WTC11 (cell line): Measurements from ENCODE around the gene DCLK2. TPM values are rescaled to one million over a fixed set of nuclear protein-coding genes. Genes with fewer than 3 reads are reported as not detected.
A peak's percentile ranks its signal among the peaks of the same experiment; 100 is the strongest.

Source experiments
- ATAC-seq: fragments of 200-7000 bp; cut with Tn5 transposase; 2 replicates; pipeline ENCODE4 v1.10.0; 2021; ENCODE audit warnings: mild to moderate bottlenecking, moderate library complexity
- CTCF ChIA-PET: fragments of 300-600 bp; sonication (Branson Sonifier 250); formaldehyde crosslinking; loops from one replicate; lab custom pipeline; 2021; ENCODE audit warnings: antibody characterized with exemption; lab: Charles Lee
- POLR2A ChIA-PET: fragments of 350-600 bp; sonication (Branson Sonifier 250); formaldehyde crosslinking; loops from one replicate; lab custom pipeline; 2021; ENCODE audit warnings: antibody characterized with exemption; lab: Charles Lee
- DNase-seq: peaks from one replicate; pipeline ENCODE4 v3.0.0; 2021; ENCODE audit warnings: low spot score
- H3K27ac Mint-ChIP-seq: 2 replicates; pipeline ENCODE4 v1.8.0; 2021; ENCODE audit warnings: mixed read lengths
- H3K27me3 Mint-ChIP-seq: 2 replicates; pipeline ENCODE4 v1.8.0; 2021; ENCODE audit warnings: low read depth, mild to moderate bottlenecking, moderate library complexity, mixed read lengths
- H3K36me3 Mint-ChIP-seq: 2 replicates; pipeline ENCODE4 v1.8.0; 2021; ENCODE audit warnings: mixed read lengths
- H3K4me1 Mint-ChIP-seq: 2 replicates; pipeline ENCODE4 v1.8.0; 2022; ENCODE audit warnings: mixed read lengths
- H3K4me3 Mint-ChIP-seq: 2 replicates; pipeline ENCODE4 v1.8.0; 2021; ENCODE audit warnings: mild to moderate bottlenecking, moderate library complexity, mixed read lengths
- H3K9me3 Mint-ChIP-seq: 2 replicates; pipeline ENCODE4 v1.8.0; 2021; ENCODE audit warnings: mixed read lengths
- ATF3 ChIP-seq: sonication (generic); formaldehyde crosslinking; conservative IDR thresholded peaks from 2 replicates; pipeline ENCODE4 v1.8.1; 2022; ENCODE audit warnings: mild to moderate bottlenecking, missing genetic modification reagents
- CTCF ChIP-seq: fragments of 200-600 bp; IDR thresholded peaks from 2 replicates; pipeline ENCODE4 v1.8.0; 2022; ENCODE audit warnings: antibody characterized with exemption
- EMX1 ChIP-seq: fragments of 250-450 bp; sonication (Bioruptor Pico); IDR thresholded peaks from 2 replicates; pipeline ENCODE4 v1.8.0; 2021; ENCODE audit warnings: mild to moderate bottlenecking
- ESRRA ChIP-seq: sonication (generic); formaldehyde crosslinking; IDR thresholded peaks from 2 replicates; pipeline ENCODE4 v1.8.1; 2022; ENCODE audit warnings: mild to moderate bottlenecking, missing genetic modification reagents, borderline replicate concordance
- FOXP4 ChIP-seq: sonication (generic); formaldehyde crosslinking; IDR thresholded peaks from 2 replicates; pipeline ENCODE4 v1.8.0; 2022; ENCODE audit warnings: mild to moderate bottlenecking, missing genetic modification reagents
- JAZF1 ChIP-seq: fragments of 250-450 bp; sonication (Bioruptor Pico); IDR thresholded peaks from 2 replicates; pipeline ENCODE4 v1.9.0; 2021; ENCODE audit warnings: moderate library complexity, mild to moderate bottlenecking, inconsistent platforms
- MLX ChIP-seq: sonication (generic); formaldehyde crosslinking; IDR thresholded peaks from 2 replicates; pipeline ENCODE4 v1.8.1; 2023; ENCODE audit warnings: mild to moderate bottlenecking, missing genetic modification reagents, moderate library complexity
- NFE2L1 ChIP-seq: sonication (generic); formaldehyde crosslinking; IDR thresholded peaks from 2 replicates; pipeline ENCODE4 v1.8.1; 2023; ENCODE audit warnings: missing genetic modification reagents
- NR1H2 ChIP-seq: sonication (generic); formaldehyde crosslinking; IDR thresholded peaks from 2 replicates; pipeline ENCODE4 v1.9.0; 2021; ENCODE audit warnings: mild to moderate bottlenecking, moderate library complexity, missing genetic modification reagents
- PREB ChIP-seq: sonication (generic); formaldehyde crosslinking; IDR thresholded peaks from 2 replicates; pipeline ENCODE4 v1.8.1; 2022; ENCODE audit warnings: mild to moderate bottlenecking, missing genetic modification reagents, moderate library complexity, borderline replicate concordance
- SOX15 ChIP-seq: fragments of 250-450 bp; sonication (Bioruptor Pico); IDR thresholded peaks from 2 replicates; pipeline ENCODE4 v1.9.0; 2021; ENCODE audit warnings: mild to moderate bottlenecking
- SP1 ChIP-seq: sonication (generic); formaldehyde crosslinking; conservative IDR thresholded peaks from 2 replicates; pipeline ENCODE4 v1.8.1; 2022; ENCODE audit warnings: missing genetic modification reagents
- TEAD1 ChIP-seq: sonication (generic); formaldehyde crosslinking; IDR thresholded peaks from 2 replicates; pipeline ENCODE4 v1.8.0; 2022; ENCODE audit warnings: mild to moderate bottlenecking, missing genetic modification reagents
- TP53 ChIP-seq: sonication (generic); formaldehyde crosslinking; IDR thresholded peaks from 2 replicates; pipeline ENCODE4 v1.8.1; 2023; ENCODE audit warnings: mild to moderate bottlenecking, missing genetic modification reagents
- ZBTB21 ChIP-seq: sonication (generic); formaldehyde crosslinking; IDR thresholded peaks from 2 replicates; pipeline ENCODE4 v1.8.1; 2023; ENCODE audit warnings: mild to moderate bottlenecking, missing genetic modification reagents, borderline replicate concordance
- ZNF138 ChIP-seq: sonication (generic); formaldehyde crosslinking; conservative IDR thresholded peaks from 2 replicates; pipeline ENCODE4 v1.8.1; 2022; ENCODE audit warnings: mild to moderate bottlenecking, moderate library complexity, missing genetic modification reagents
- ZNF219 ChIP-seq: sonication (generic); formaldehyde crosslinking; IDR thresholded peaks from 2 replicates; pipeline ENCODE4 v1.8.0; 2023; ENCODE audit warnings: missing genetic modification reagents, mild to moderate bottlenecking, borderline replicate concordance
- ZNF232 ChIP-seq: sonication (generic); formaldehyde crosslinking; IDR thresholded peaks from 2 replicates; pipeline ENCODE4 v1.8.0; 2022; ENCODE audit warnings: mild to moderate bottlenecking, missing genetic modification reagents
- ZNF396 ChIP-seq: fragments of 250-450 bp; sonication (Bioruptor Pico); IDR thresholded peaks from 2 replicates; pipeline ENCODE4 v1.8.0; 2021; ENCODE audit warnings: mild to moderate bottlenecking, moderate library complexity, borderline replicate concordance
- ZNF416 ChIP-seq: fragments of 250-450 bp; sonication (Bioruptor Pico); IDR thresholded peaks from 2 replicates; pipeline ENCODE4 v1.9.0; 2021; ENCODE audit warnings: mild to moderate bottlenecking, inconsistent platforms
- ZNF423 ChIP-seq: fragments of 250-450 bp; sonication (Bioruptor Pico); IDR thresholded peaks from 2 replicates; pipeline ENCODE4 v2.1.2; 2022; ENCODE audit warnings: mild to moderate bottlenecking, moderate library complexity
- ZSCAN18 ChIP-seq: fragments of 250-450 bp; sonication (Bioruptor Pico); IDR thresholded peaks from 2 replicates; pipeline ENCODE4 v2.1.2; 2022; ENCODE audit warnings: mild to moderate bottlenecking, moderate library complexity
- total RNA-seq: library from RNA; stranded (reverse); gene quantifications from 3 replicates; pipeline ENCODE4 v1.2.3, GENCODE V29; 2021
- TF ChIP-seq, protein P1 (sequence below): sonication (generic); formaldehyde crosslinking; conservative IDR thresholded peaks from 2 replicates; pipeline ENCODE4 v1.8.1; 2023; ENCODE audit warnings: mild to moderate bottlenecking, low read depth, missing genetic modification reagents, moderate library complexity

The DCLK2 gene
- total RNA-seq, 1 experiment from 2014 or later, result 0.17 TPM

GRCh38 chr4:150256225-150256620 lies 178.0 kb downstream of the DCLK2 start:
- H3K36me3 Mint-ChIP-seq, result no peaks in the 10 kb centered on the region
- H3K27ac Mint-ChIP-seq, result no peak overlapping the region
- no peaks in the 10 kb centered on the region; the same call in 1 of the 2 replicates for H3K27me3 Mint-ChIP-seq
- POLR2A ChIA-PET, result interaction anchor here (1.5 kb wide), 1 partner anchor 11 kb away, joined by 4 read pairs; no protein-coding TSS in a partner anchor
- DNase-seq (no peak), ATAC-seq (no peak)
- H3K4me1 Mint-ChIP-seq, result peaks cover 40% of the 10 kb centered on the region
- CTCF ChIA-PET, result interaction anchor here (0.6 to 1.6 kb wide), 6 partner anchors 8 to 610 kb away, joined by 3 to 13 read pairs (median 4); no protein-coding TSS in a partner anchor
- TF ChIP-seq PREB (CRISPR knock-in tag) (no peak), SOX15 (CRISPR knock-in tag) (no peak), ZNF423 (no peak), TP53 (CRISPR knock-in tag) (no peak), ZNF416 (CRISPR knock-in tag) (no peak), ESRRA (CRISPR knock-in tag) (no peak), MLX (CRISPR knock-in tag) (no peak), ATF3 (no peak), ZNF138 (CRISPR knock-in tag) (no peak), ZSCAN18 (no peak), JAZF1 (CRISPR knock-in tag) (no peak), NR1H2 (CRISPR knock-in tag) (no peak), SP1 (no peak), EMX1 (CRISPR knock-in tag) (no peak)
- TF ChIP-seq, protein P1, sequence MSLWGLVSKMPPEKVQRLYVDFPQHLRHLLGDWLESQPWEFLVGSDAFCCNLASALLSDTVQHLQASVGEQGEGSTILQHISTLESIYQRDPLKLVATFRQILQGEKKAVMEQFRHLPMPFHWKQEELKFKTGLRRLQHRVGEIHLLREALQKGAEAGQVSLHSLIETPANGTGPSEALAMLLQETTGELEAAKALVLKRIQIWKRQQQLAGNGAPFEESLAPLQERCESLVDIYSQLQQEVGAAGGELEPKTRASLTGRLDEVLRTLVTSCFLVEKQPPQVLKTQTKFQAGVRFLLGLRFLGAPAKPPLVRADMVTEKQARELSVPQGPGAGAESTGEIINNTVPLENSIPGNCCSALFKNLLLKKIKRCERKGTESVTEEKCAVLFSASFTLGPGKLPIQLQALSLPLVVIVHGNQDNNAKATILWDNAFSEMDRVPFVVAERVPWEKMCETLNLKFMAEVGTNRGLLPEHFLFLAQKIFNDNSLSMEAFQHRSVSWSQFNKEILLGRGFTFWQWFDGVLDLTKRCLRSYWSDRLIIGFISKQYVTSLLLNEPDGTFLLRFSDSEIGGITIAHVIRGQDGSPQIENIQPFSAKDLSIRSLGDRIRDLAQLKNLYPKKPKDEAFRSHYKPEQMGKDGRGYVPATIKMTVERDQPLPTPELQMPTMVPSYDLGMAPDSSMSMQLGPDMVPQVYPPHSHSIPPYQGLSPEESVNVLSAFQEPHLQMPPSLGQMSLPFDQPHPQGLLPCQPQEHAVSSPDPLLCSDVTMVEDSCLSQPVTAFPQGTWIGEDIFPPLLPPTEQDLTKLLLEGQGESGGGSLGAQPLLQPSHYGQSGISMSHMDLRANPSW (CRISPR knock-in tag), result no peak
- TF ChIP-seq, all 79 proteins: peak for 0
- peak overlapping the region; percentile 3; the same call in 1 of the 2 replicates for H3K4me3 Mint-ChIP-seq
- peaks cover 4% of the 10 kb centered on the region; the same call in 1 of the 2 replicates for H3K9me3 Mint-ChIP-seq

DNA sequence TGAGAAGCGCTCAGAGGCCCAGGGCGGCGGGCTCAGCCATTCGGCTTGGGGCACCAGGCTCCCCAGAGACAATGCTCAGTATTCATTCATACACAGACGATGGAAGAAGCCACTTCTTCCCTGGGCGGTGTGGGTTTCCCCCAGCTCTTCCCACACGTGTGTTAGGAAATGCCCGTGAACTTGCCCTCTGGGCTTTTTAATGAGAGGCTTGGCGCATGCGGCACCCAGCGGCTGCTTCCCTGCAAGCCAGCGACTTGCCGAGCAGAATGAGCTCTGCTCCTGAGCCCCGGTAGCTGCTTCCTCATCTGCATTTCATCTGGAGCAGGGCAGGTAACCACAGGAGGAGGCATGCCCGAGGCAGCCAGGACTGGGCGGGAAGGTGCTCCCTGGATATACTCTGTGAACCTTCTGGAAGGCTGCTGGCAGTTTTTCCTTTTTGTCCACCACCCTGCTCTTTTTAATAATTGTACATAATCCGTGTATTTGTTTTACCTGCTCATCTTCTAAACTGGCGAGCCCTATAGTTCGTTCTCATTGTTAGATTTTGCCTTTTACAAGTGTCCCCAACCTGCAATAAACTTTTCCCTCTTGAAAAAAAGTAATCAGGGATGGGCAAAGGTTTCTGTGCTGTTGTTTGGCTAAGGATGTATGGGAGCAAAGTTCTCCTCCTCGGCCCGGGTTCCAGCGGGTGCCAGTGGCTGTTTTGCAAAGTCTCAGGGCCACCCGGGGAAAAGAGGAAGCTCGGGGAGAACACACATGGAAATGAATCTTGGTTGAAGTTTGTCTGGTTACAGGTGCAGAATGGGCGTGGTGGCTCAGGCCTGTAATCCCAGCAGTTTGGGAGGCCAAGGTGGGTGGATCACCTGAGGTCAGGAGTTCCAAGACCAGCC lies 178.8 kb downstream of the DCLK2 start:
- H3K9me3 Mint-ChIP-seq, result peaks cover 4% of the 10 kb centered on the region; the same call in 1 of the 2 replicates
- POLR2A ChIA-PET, result interaction anchor here (1.5 kb wide), 1 partner anchor 10 kb away, joined by 4 read pairs; no protein-coding TSS in a partner anchor
- peak; percentile 60 for DNase-seq
- H3K27ac Mint-ChIP-seq, result no peak overlapping the region
- CTCF ChIA-PET, result interaction anchor here (0.6 to 1.6 kb wide), 8 partner anchors 9 to 609 kb away, joined by 3 to 13 read pairs (median 4); no protein-coding TSS in a partner anchor
- H3K4me1 Mint-ChIP-seq, result peaks cover 36% of the 10 kb centered on the region
- H3K4me3 Mint-ChIP-seq, result no peak overlapping the region
- no peaks in the 10 kb centered on the region for H3K36me3 Mint-ChIP-seq
- no peaks in the 10 kb centered on the region; the same call in 1 of the 2 replicates for H3K27me3 Mint-ChIP-seq
- ATAC-seq, result peak; percentile 85
- TF ChIP-seq EMX1 (CRISPR knock-in tag) (no peak), TEAD1 (CRISPR knock-in tag) (no peak), FOXP4 (no peak), ZBTB21 (no peak), ZNF232 (CRISPR knock-in tag) (no peak), ZNF138 (CRISPR knock-in tag) (no peak), NFE2L1 (CRISPR knock-in tag) (no peak), ZNF396 (CRISPR knock-in tag) (no peak), ZNF219 (CRISPR knock-in tag) (no peak), CTCF (no peak)
